H1 (cell line): ENCODE measurements around the gene PATJ.

Source experiments
- ATF2 ChIP-seq: IDR thresholded peaks from 2 replicates; pipeline ENCODE4 v1.6.1; 2012; ENCODE audit warnings: low read length, inconsistent platforms
- CBX5 ChIP-seq: fragments of 300-800, 300-1000 bp; sonication (generic); IDR thresholded peaks from 2 replicates; pipeline ENCODE4 v1.7.1; 2016; ENCODE audit warnings: antibody characterized with exemption, low read length, low read depth
- JUND ChIP-seq: IDR thresholded peaks from 2 replicates; pipeline ENCODE4 v1.6.1; 2011; ENCODE audit warnings: mild to moderate bottlenecking, improper control_type of control experiment, low read length
- POLR2AphosphoS5 ChIP-seq: IDR thresholded peaks from 2 replicates; pipeline ENCODE4 v1.6.1; 2011; ENCODE audit warnings: low read depth, low read length
- RXRA ChIP-seq: IDR thresholded peaks from 2 replicates; pipeline ENCODE4 v1.6.1; 2011; ENCODE audit warnings: low read depth, mild to moderate bottlenecking, low read length, moderate library complexity; ENCODE audit not compliant: insufficient read depth
- SRF ChIP-seq: IDR thresholded peaks from 2 replicates; pipeline ENCODE4 v1.6.1; 2011; ENCODE audit warnings: mild to moderate bottlenecking, low read depth, low read length, moderate library complexity
- TAF7 ChIP-seq: optimal IDR thresholded peaks from 2 replicates; pipeline ENCODE3; 2011; ENCODE audit warnings: low read depth, mild to moderate bottlenecking, inconsistent platforms, low read length, moderate library complexity, borderline replicate concordance
- YY1 ChIP-seq: IDR thresholded peaks from 2 replicates; pipeline ENCODE4 v1.6.1; 2011; ENCODE audit warnings: low read depth, mild to moderate bottlenecking, low read length
- TF ChIP-seq, protein P1 (sequence below), 3 experiments: IDR thresholded peaks; 1 replicate in 2 of 3; 2 replicates in 1 of 3; pipeline versions ENCODE4 v1.5.1 to v1.6.1; 2011; ENCODE audit warnings: low read length in 3 of 3, mild to moderate bottlenecking in 3 of 3, inconsistent platforms in 2 of 3, low read depth in 1 of 3, moderate library complexity in 1 of 3; ENCODE audit not compliant: insufficient read depth in 1 of 3; ENCODE audit errors: control extremely low read depth in 1 of 3

GRCh38 chr1:61952675-61953074, 210.4 kb downstream of the PATJ start:
- no peak for TF ChIP-seq TAF7
- TF ChIP-seq SRF: no peak
- no peak for TF ChIP-seq YY1
- TF ChIP-seq, protein P1, sequence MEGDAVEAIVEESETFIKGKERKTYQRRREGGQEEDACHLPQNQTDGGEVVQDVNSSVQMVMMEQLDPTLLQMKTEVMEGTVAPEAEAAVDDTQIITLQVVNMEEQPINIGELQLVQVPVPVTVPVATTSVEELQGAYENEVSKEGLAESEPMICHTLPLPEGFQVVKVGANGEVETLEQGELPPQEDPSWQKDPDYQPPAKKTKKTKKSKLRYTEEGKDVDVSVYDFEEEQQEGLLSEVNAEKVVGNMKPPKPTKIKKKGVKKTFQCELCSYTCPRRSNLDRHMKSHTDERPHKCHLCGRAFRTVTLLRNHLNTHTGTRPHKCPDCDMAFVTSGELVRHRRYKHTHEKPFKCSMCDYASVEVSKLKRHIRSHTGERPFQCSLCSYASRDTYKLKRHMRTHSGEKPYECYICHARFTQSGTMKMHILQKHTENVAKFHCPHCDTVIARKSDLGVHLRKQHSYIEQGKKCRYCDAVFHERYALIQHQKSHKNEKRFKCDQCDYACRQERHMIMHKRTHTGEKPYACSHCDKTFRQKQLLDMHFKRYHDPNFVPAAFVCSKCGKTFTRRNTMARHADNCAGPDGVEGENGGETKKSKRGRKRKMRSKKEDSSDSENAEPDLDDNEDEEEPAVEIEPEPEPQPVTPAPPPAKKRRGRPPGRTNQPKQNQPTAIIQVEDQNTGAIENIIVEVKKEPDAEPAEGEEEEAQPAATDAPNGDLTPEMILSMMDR (IDR thresholded peaks at IDR 0.05; ENCODE audit: control extremely low read depth in 1 of 3, insufficient read depth in 1 of 3, low read depth in 1 of 3, low read length in 3 of 3): no peak
- TF ChIP-seq CBX5: no peak
- TF ChIP-seq RXRA: no peak
- no peak for TF ChIP-seq JUND
- no peak for TF ChIP-seq ATF2
- TF ChIP-seq POLR2AphosphoS5: no peak
